OCI-LY3 (cell line): ENCODE data around the gene KDM4C.
"Not testable (repeated sequence)": the region's sequence is repeated elsewhere in the genome, so short reads cannot be mapped to it uniquely, and the experiment has no call there.

Experiments
- H2AFZ ChIP-seq: fragments of 200-600, 300-600 bp; shearing (Covaris generic); 2 replicates; pipeline ENCODE4 v1.6.0; 2014; ENCODE audit warnings: antibody characterized with exemption, low read depth, low read length
- H3K27ac ChIP-seq: fragments of 200-600, 300-600 bp; sonication (generic); 2 replicates; pipeline ENCODE4 v1.5.1; 2014; ENCODE audit warnings: mild to moderate bottlenecking, low read length, moderate library complexity, mixed read lengths
- H3K27me3 ChIP-seq: fragments of 200-600, 300-600 bp; sonication (generic); 2 replicates; pipeline ENCODE4 v1.6.1; 2014; ENCODE audit warnings: low read depth, low read length, mixed read lengths
- H3K36me3 ChIP-seq: fragments of 200-600, 300-600 bp; sonication (generic); replicated peaks from 2 replicates; pipeline ENCODE3; 2014; ENCODE audit warnings: low read depth, low read length, mixed read lengths
- H3K4me1 ChIP-seq: fragments of 300-600, 200-600 bp; sonication (generic); 2 replicates; pipeline ENCODE4 v1.6.1; 2014; ENCODE audit warnings: low read length, mixed read lengths
- H3K4me2 ChIP-seq: fragments of 200-600, 300-600 bp; sonication (generic); 2 replicates; pipeline ENCODE4 v1.6.1; 2014; ENCODE audit warnings: low read length, mixed read lengths
- H3K4me3 ChIP-seq: fragments of 300-600, 200-600 bp; sonication (generic); 2 replicates; pipeline ENCODE4 v1.5.1; 2014; ENCODE audit warnings: antibody characterized with exemption, mild to moderate bottlenecking, low read length, moderate library complexity
- H3K79me2 ChIP-seq: fragments of 300-600, 200-600 bp; shearing (Covaris generic); 2 replicates; pipeline ENCODE4 v1.6.1; 2014; ENCODE audit warnings: mild to moderate bottlenecking, low read length, mixed read lengths
- H3K9ac ChIP-seq: fragments of 300-600, 200-600 bp; shearing (Covaris generic); 2 replicates; pipeline ENCODE4 v1.6.0; 2014; ENCODE audit warnings: mild to moderate bottlenecking, low read length, moderate library complexity
- H3K9me3 ChIP-seq: fragments of 200-600, 300-600 bp; shearing (Covaris generic); 2 replicates; pipeline ENCODE4 v1.6.1; 2014; ENCODE audit warnings: low read length, mixed read lengths; ENCODE audit not compliant: insufficient read depth
- H4K20me1 ChIP-seq: fragments of 200-600, 300-600 bp; sonication (generic); 2 replicates; pipeline ENCODE4 v1.6.1; 2016; ENCODE audit warnings: low read length, mixed read lengths; ENCODE audit not compliant: insufficient read depth
- CTCF ChIP-seq: fragments of 200-600, 300-600 bp; sonication (generic); IDR thresholded peaks from 2 replicates; pipeline ENCODE4 v1.5.1; 2014; ENCODE audit warnings: antibody characterized with exemption, low read length, low read depth
- EZH2phosphoT487 ChIP-seq: fragments of 200-600 bp; shearing (Covaris generic); IDR thresholded peaks from 2 replicates; pipeline ENCODE4 v1.6.1; 2018; ENCODE audit warnings: antibody characterized with exemption, mixed run types, low read depth

The KDM4C gene

GRCh38 chr9:7009065-7009464, 251.3 kb downstream of the KDM4C start:
- no peak overlapping the region for H2AFZ ChIP-seq
- no peaks in the 10 kb centered on the region for H3K79me2 ChIP-seq
- H3K36me3 ChIP-seq, result peaks cover 30% of the 10 kb centered on the region
- H4K20me1 ChIP-seq, result no peaks in the 10 kb centered on the region
- peaks cover 7% of the 10 kb centered on the region for H3K4me1 ChIP-seq
- H3K9ac ChIP-seq, result no peak overlapping the region
- TF ChIP-seq EZH2phosphoT487 (no peak), CTCF (no peak)
- no peak overlapping the region for H3K4me2 ChIP-seq
- H3K27ac ChIP-seq, result no peak overlapping the region
- H3K9me3 ChIP-seq, result peaks cover 12% of the 10 kb centered on the region; the same call in 1 of the 2 replicates
- H3K4me3 ChIP-seq, result no peak overlapping the region
- H3K27me3 ChIP-seq, result no peaks in the 10 kb centered on the region

- no peaks in the 10 kb centered on the region for H3K27me3 ChIP-seq
- no peaks in the 10 kb centered on the region for H4K20me1 ChIP-seq
- TF ChIP-seq EZH2phosphoT487, result no peak
- no peak for TF ChIP-seq CTCF
- no peak overlapping the region for H3K4me2 ChIP-seq
- H3K9ac ChIP-seq, result no peak overlapping the region
- peaks cover under 1% of the 10 kb centered on the region for H3K4me1 ChIP-seq
- no peak overlapping the region for H2AFZ ChIP-seq
- peaks cover 30% of the 10 kb centered on the region for H3K36me3 ChIP-seq
- H3K79me2 ChIP-seq, result no peaks in the 10 kb centered on the region
- H3K4me3 ChIP-seq, result no peak overlapping the region
- peaks cover 12% of the 10 kb centered on the region; the same call in 1 of the 2 replicates for H3K9me3 ChIP-seq
- no peak overlapping the region for H3K27ac ChIP-seq
Measured at GRCh38 chr9:7011395-7012067, 253.8 kb downstream of the KDM4C start.

- Histone ChIP-seq H3K9ac (no peak overlapping the region), H3K27ac (no peak overlapping the region), H4K20me1 (no peaks in the 10 kb centered on the region), H3K4me2 (no peak overlapping the region), H3K79me2 (no peaks in the 10 kb centered on the region), H3K9me3 (no peaks in the 10 kb centered on the region), H3K36me3 (no peaks in the 10 kb centered on the region), H3K4me1 (no peaks in the 10 kb centered on the region), H3K27me3 (no peaks in the 10 kb centered on the region), H2AFZ (no peak overlapping the region), H3K4me3 (no peak overlapping the region)
- TF ChIP-seq EZH2phosphoT487, result no peak
- TF ChIP-seq CTCF, result no peak
Measured at GRCh38 chr9:7027996-7028395, 270.2 kb downstream of the KDM4C start.

GRCh38 chr9:7028591-7028990, 270.8 kb downstream of the KDM4C start:
- Histone ChIP-seq H3K79me2 (no peaks in the 10 kb centered on the region), H3K4me2 (no peak overlapping the region), H3K4me3 (no peak overlapping the region), H3K9ac (no peak overlapping the region), H3K4me1 (no peaks in the 10 kb centered on the region), H3K9me3 (no peaks in the 10 kb centered on the region), H4K20me1 (no peaks in the 10 kb centered on the region), H3K36me3 (no peaks in the 10 kb centered on the region), H3K27ac (no peak overlapping the region), H3K27me3 (no peaks in the 10 kb centered on the region), H2AFZ (no peak overlapping the region)
- TF ChIP-seq EZH2phosphoT487, result no peak
- TF ChIP-seq CTCF, result no peak

- H3K4me2 ChIP-seq, H3K27me3 ChIP-seq, H4K20me1 ChIP-seq, H3K27ac ChIP-seq, H3K9ac ChIP-seq, H2AFZ ChIP-seq, H3K79me2 ChIP-seq, H3K9me3 ChIP-seq, H3K4me1 ChIP-seq, H3K4me3 ChIP-seq, H3K36me3 ChIP-seq: not testable (repeated sequence)
Measured at GRCh38 chr9:7030943-7031342, 273.2 kb downstream of the KDM4C start.
